A204.1 (cell line): ENCODE measurements around the gene GAREM1.

ENCODE experiments used
- FAIRE-seq: peaks from 2 replicates; lab custom pipeline; 2012; peaks lifted over from hg19 to GRCh38; lab: Jason Lieb, UNC

Gene GAREM1

GRCh38 chr18:32459361-32460101 is 11.2 kb downstream of the GAREM1 start:
- FAIRE-seq: no peak

- no peak for FAIRE-seq
Observed at GRCh38 chr18:32455361-32455760, 15.3 kb downstream of the GAREM1 start.

GRCh38 chr18:32454593-32454992 is 16.1 kb downstream of the GAREM1 start:
- FAIRE-seq: no peak

GRCh38 chr18:32450874-32451273 is 19.8 kb downstream of the GAREM1 start:
- no peak for FAIRE-seq

- no peak for FAIRE-seq
Observed at GRCh38 chr18:32450026-32450691, 20.5 kb downstream of the GAREM1 start.

- no peak for FAIRE-seq
Observed at GRCh38 chr18:32446780-32447179, 23.9 kb downstream of the GAREM1 start.

GRCh38 chr18:32445846-32446245 is 24.8 kb downstream of the GAREM1 start:
- FAIRE-seq: no peak

GRCh38 chr18:32443706-32444215 is 26.9 kb downstream of the GAREM1 start:
- no peak for FAIRE-seq

GRCh38 chr18:32443033-32443705 is 27.5 kb downstream of the GAREM1 start:
- FAIRE-seq: no peak

GRCh38 chr18:32442575-32442974 is 28.1 kb downstream of the GAREM1 start:
- no peak for FAIRE-seq

GRCh38 chr18:32441533-32441932 is 29.1 kb downstream of the GAREM1 start:
- FAIRE-seq: no peak

GRCh38 chr18:32440518-32440917 is 30.2 kb downstream of the GAREM1 start:
- FAIRE-seq: no peak

- no peak for FAIRE-seq
Observed at GRCh38 chr18:32439802-32440201, 30.9 kb downstream of the GAREM1 start.

GRCh38 chr18:32439241-32439640 is 31.4 kb downstream of the GAREM1 start:
- FAIRE-seq: no peak

GRCh38 chr18:32438173-32438572 is 32.5 kb downstream of the GAREM1 start:
- FAIRE-seq: no peak

- no peak for FAIRE-seq
Observed at GRCh38 chr18:32437100-32437834, 33.4 kb downstream of the GAREM1 start.

GRCh38 chr18:32435631-32436500 is 34.8 kb downstream of the GAREM1 start:
- FAIRE-seq: no peak

GRCh38 chr18:32431753-32432152 is 38.9 kb downstream of the GAREM1 start:
- no peak for FAIRE-seq

- no peak for FAIRE-seq
Observed at GRCh38 chr18:32429402-32429801, 41.3 kb downstream of the GAREM1 start.

GRCh38 chr18:32427084-32427900 is 43.4 kb downstream of the GAREM1 start:
- FAIRE-seq: no peak

GRCh38 chr18:32425466-32425865 is 45.2 kb downstream of the GAREM1 start:
- no peak for FAIRE-seq
